ENCODE measurements around the gene PPP4R4.

The PPP4R4 gene

GRCh38 chr14:94314890-94315289 lies 140.8 kb downstream of the PPP4R4 start:
- Histone ChIP-seq H2BK120ac (ENCODE audit: low read depth, low read length) (no peak overlapping the region), H2BK12ac (ENCODE audit: low read length) (no peak overlapping the region), H3K4ac (ENCODE audit: low read length) (no peak overlapping the region), H3K27me3 (ENCODE audit: control insufficient read depth in 3 of 3, insufficient read depth in 3 of 3, low read depth in 1 of 3, low read length in 3 of 3) (peaks cover 0 to 3% (median 0%) of the 10 kb centered on the region in 3 experiments), H2BK5ac (ENCODE audit: low read length) (no peak overlapping the region), H3K9ac (ENCODE audit: low read depth, low read length, poor library complexity) (no peak overlapping the region), H4K91ac (ENCODE audit: low read depth, low read length, poor library complexity) (no peak overlapping the region), H3K4me2 (ENCODE audit: insufficient read depth, low read length, poor library complexity, severe bottlenecking) (no peak overlapping the region), H3K4me3 (ENCODE audit: low read length in 2 of 2) (no peak overlapping the region), H3K14ac (ENCODE audit: low read length) (no peak overlapping the region), H3K4me1 (ENCODE audit: control insufficient read depth in 2 of 2, insufficient read depth in 1 of 2, low read depth in 1 of 2, low read length in 2 of 2) (no peaks in the 10 kb centered on the region), H3K18ac (ENCODE audit: low read length) (no peak overlapping the region), H3K36me3 (replicated peaks in 1 of 2; ENCODE audit: control insufficient read depth in 2 of 2, insufficient read depth in 2 of 2, low read length in 2 of 2) (no peaks in the 10 kb centered on the region), H3K79me1 (ENCODE audit: low read depth, low read length) (no peaks in the 10 kb centered on the region), H2AK5ac (ENCODE audit: low read depth, low read length) (no peak overlapping the region), H3K23ac (ENCODE audit: low read depth, low read length, poor library complexity) (no peak overlapping the region), H4K8ac (ENCODE audit: low read depth, low read length) (no peak overlapping the region), H2AFZ (ENCODE audit: low read length) (no peak overlapping the region), H2BK15ac (ENCODE audit: low read length) (no peak overlapping the region), H3K9me3 (replicated peaks in 1 of 2; ENCODE audit: control insufficient read depth in 2 of 2, insufficient read depth in 1 of 2, low read depth in 1 of 2, low read length in 2 of 2) (peaks cover 0 to 2% of the 10 kb centered on the region in 2 donors), H3K27ac (replicated peaks; ENCODE audit: low read length) (no peak overlapping the region)
- no CpG with 5 or more reads among the region's 2 CpGs for WGBS, 2 donors (ENCODE audit: extremely low coverage in 2 of 2, insufficient read length in 2 of 2, insufficient replicate concordance in 1 of 2)
- DNase-seq (ENCODE audit: low spot score): no peak

GRCh38 chr14:94316692-94317091 lies 142.6 kb downstream of the PPP4R4 start:
- H3K4me2 ChIP-seq (ENCODE audit: insufficient read depth, low read length, poor library complexity, severe bottlenecking): no peak overlapping the region

GRCh38 chr14:94317259-94317658 lies 143.1 kb downstream of the PPP4R4 start:
- Histone ChIP-seq H4K8ac (ENCODE audit: low read depth, low read length) (no peak overlapping the region), H3K14ac (ENCODE audit: low read length) (no peak overlapping the region), H3K23ac (ENCODE audit: low read depth, low read length, poor library complexity) (no peak overlapping the region), H2AFZ (ENCODE audit: low read length) (no peak overlapping the region), H3K27ac (replicated peaks; ENCODE audit: low read length) (no peak overlapping the region), H3K36me3 (replicated peaks in 1 of 2; ENCODE audit: control insufficient read depth in 2 of 2, insufficient read depth in 2 of 2, low read length in 2 of 2) (no peaks in the 10 kb centered on the region), H3K4me3 (ENCODE audit: low read length in 2 of 2) (no peak overlapping the region), H2AK5ac (ENCODE audit: low read depth, low read length) (no peak overlapping the region), H2BK15ac (ENCODE audit: low read length) (no peak overlapping the region), H3K4ac (ENCODE audit: low read length) (no peak overlapping the region), H3K79me1 (ENCODE audit: low read depth, low read length) (no peaks in the 10 kb centered on the region), H3K27me3 (ENCODE audit: control insufficient read depth in 3 of 3, insufficient read depth in 3 of 3, low read depth in 1 of 3, low read length in 3 of 3) (peaks cover 0 to 3% (median 0%) of the 10 kb centered on the region in 3 experiments), H4K91ac (ENCODE audit: low read depth, low read length, poor library complexity) (no peak overlapping the region), H3K4me2 (ENCODE audit: insufficient read depth, low read length, poor library complexity, severe bottlenecking) (no peak overlapping the region), H3K9me3 (replicated peaks in 1 of 2; ENCODE audit: control insufficient read depth in 2 of 2, insufficient read depth in 1 of 2, low read depth in 1 of 2, low read length in 2 of 2) (no peaks in the 10 kb centered on the region), H2BK120ac (ENCODE audit: low read depth, low read length) (no peak overlapping the region), H3K4me1 (ENCODE audit: control insufficient read depth in 2 of 2, insufficient read depth in 1 of 2, low read depth in 1 of 2, low read length in 2 of 2) (peaks cover 0 to 2% of the 10 kb centered on the region in 2 donors), H2BK12ac (ENCODE audit: low read length) (no peak overlapping the region), H3K18ac (ENCODE audit: low read length) (no peak overlapping the region), H3K9ac (ENCODE audit: low read depth, low read length, poor library complexity) (no peak overlapping the region), H2BK5ac (ENCODE audit: low read length) (no peak overlapping the region)
- no CpG with 5 or more reads among the region's 4 CpGs for WGBS, 2 donors (ENCODE audit: extremely low coverage in 2 of 2, insufficient read length in 2 of 2, insufficient replicate concordance in 1 of 2)
- DNase-seq (ENCODE audit: low spot score): no peak

More at GRCh38 chr14:94316692-94317091, 142.6 kb downstream of the PPP4R4 start:
- no peak overlapping the region for H2BK5ac ChIP-seq (ENCODE audit: low read length)
- DNase-seq (ENCODE audit: low spot score): no peak
- H3K27ac ChIP-seq (replicated peaks; ENCODE audit: low read length): no peak overlapping the region
- H4K8ac ChIP-seq (ENCODE audit: low read depth, low read length): no peak overlapping the region
- no peaks in the 10 kb centered on the region for H3K79me1 ChIP-seq (ENCODE audit: low read depth, low read length)
- no peak overlapping the region for H3K9ac ChIP-seq (ENCODE audit: low read depth, low read length, poor library complexity)
- H2AK5ac ChIP-seq (ENCODE audit: low read depth, low read length): no peak overlapping the region
- no peaks in the 10 kb centered on the region for H3K36me3 ChIP-seq (replicated peaks in 1 of 2; ENCODE audit: control insufficient read depth in 2 of 2, insufficient read depth in 2 of 2, low read length in 2 of 2)
- no peak overlapping the region for H2BK120ac ChIP-seq (ENCODE audit: low read depth, low read length)
- H3K27me3 ChIP-seq (ENCODE audit: control insufficient read depth in 3 of 3, insufficient read depth in 3 of 3, low read depth in 1 of 3, low read length in 3 of 3): peaks cover 0 to 3% (median 0%) of the 10 kb centered on the region in 3 experiments
- H3K4me1 ChIP-seq (ENCODE audit: control insufficient read depth in 2 of 2, insufficient read depth in 1 of 2, low read depth in 1 of 2, low read length in 2 of 2): peaks cover 0 to 2% of the 10 kb centered on the region in 2 donors
- no peak overlapping the region for H3K23ac ChIP-seq (ENCODE audit: low read depth, low read length, poor library complexity)
- H2BK12ac ChIP-seq (ENCODE audit: low read length): no peak overlapping the region
- no peak overlapping the region for H3K4me3 ChIP-seq (ENCODE audit: low read length in 2 of 2)
- H2AFZ ChIP-seq (ENCODE audit: low read length): no peak overlapping the region
- no peak overlapping the region for H3K4ac ChIP-seq (ENCODE audit: low read length)
- no peak overlapping the region for H2BK15ac ChIP-seq (ENCODE audit: low read length)
- H3K14ac ChIP-seq (ENCODE audit: low read length): no peak overlapping the region
- no CpG with 5 or more reads among the region's 1 CpG for WGBS, 2 donors (ENCODE audit: extremely low coverage in 2 of 2, insufficient read length in 2 of 2, insufficient replicate concordance in 1 of 2)
- no peaks in the 10 kb centered on the region for H3K9me3 ChIP-seq (replicated peaks in 1 of 2; ENCODE audit: control insufficient read depth in 2 of 2, insufficient read depth in 1 of 2, low read depth in 1 of 2, low read length in 2 of 2)
- no peak overlapping the region for H3K18ac ChIP-seq (ENCODE audit: low read length)
- H4K91ac ChIP-seq (ENCODE audit: low read depth, low read length, poor library complexity): no peak overlapping the region

GRCh38 chr14:94320243-94320642 lies 146.1 kb downstream of the PPP4R4 start:
- DNase-seq (ENCODE audit: low spot score): no peak
- H3K23ac ChIP-seq (ENCODE audit: low read depth, low read length, poor library complexity): no peak overlapping the region
- no CpG with 5 or more reads among the region's 5 CpGs for WGBS, 2 donors (ENCODE audit: extremely low coverage in 2 of 2, insufficient read length in 2 of 2, insufficient replicate concordance in 1 of 2)
- H2BK15ac ChIP-seq (ENCODE audit: low read length): no peak overlapping the region
- no peak overlapping the region for H2AK5ac ChIP-seq (ENCODE audit: low read depth, low read length)
- H3K27ac ChIP-seq (replicated peaks; ENCODE audit: low read length): no peak overlapping the region
- H2BK120ac ChIP-seq (ENCODE audit: low read depth, low read length): no peak overlapping the region
- H3K4me3 ChIP-seq (ENCODE audit: low read length in 2 of 2): no peak overlapping the region
- no peak overlapping the region for H3K4me2 ChIP-seq (ENCODE audit: insufficient read depth, low read length, poor library complexity, severe bottlenecking)
- no peaks in the 10 kb centered on the region for H3K79me1 ChIP-seq (ENCODE audit: low read depth, low read length)
- H2BK5ac ChIP-seq (ENCODE audit: low read length): no peak overlapping the region
- H2AFZ ChIP-seq (ENCODE audit: low read length): no peak overlapping the region
- H4K8ac ChIP-seq (ENCODE audit: low read depth, low read length): no peak overlapping the region
- H3K9me3 ChIP-seq (replicated peaks in 1 of 2; ENCODE audit: control insufficient read depth in 2 of 2, insufficient read depth in 1 of 2, low read depth in 1 of 2, low read length in 2 of 2): no peaks in the 10 kb centered on the region
- H3K9ac ChIP-seq (ENCODE audit: low read depth, low read length, poor library complexity): no peak overlapping the region
- H3K27me3 ChIP-seq (ENCODE audit: control insufficient read depth in 3 of 3, insufficient read depth in 3 of 3, low read depth in 1 of 3, low read length in 3 of 3): no peaks in the 10 kb centered on the region
- no peak overlapping the region for H4K91ac ChIP-seq (ENCODE audit: low read depth, low read length, poor library complexity)
- H3K18ac ChIP-seq (ENCODE audit: low read length): no peak overlapping the region
- H3K4me1 ChIP-seq (ENCODE audit: control insufficient read depth in 2 of 2, insufficient read depth in 1 of 2, low read depth in 1 of 2, low read length in 2 of 2): peaks cover 0 to 2% of the 10 kb centered on the region in 2 donors
- H3K36me3 ChIP-seq (replicated peaks in 1 of 2; ENCODE audit: control insufficient read depth in 2 of 2, insufficient read depth in 2 of 2, low read length in 2 of 2): no peaks in the 10 kb centered on the region
- H3K14ac ChIP-seq (ENCODE audit: low read length): no peak overlapping the region
- H2BK12ac ChIP-seq (ENCODE audit: low read length): no peak overlapping the region
- no peak overlapping the region for H3K4ac ChIP-seq (ENCODE audit: low read length)

All from neuronal stem cell (in vitro differentiated cells).